ENCODE results near the gene PPP1R7. TPM values are rescaled to one million over a fixed set of nuclear protein-coding genes. Genes with fewer than 3 reads are reported as not detected.
A peak's percentile ranks its signal among the peaks of the same experiment; 100 is the strongest.

The PPP1R7 gene
- total RNA-seq, 1 donor from 2014 or later = 61.5 TPM

DNA sequence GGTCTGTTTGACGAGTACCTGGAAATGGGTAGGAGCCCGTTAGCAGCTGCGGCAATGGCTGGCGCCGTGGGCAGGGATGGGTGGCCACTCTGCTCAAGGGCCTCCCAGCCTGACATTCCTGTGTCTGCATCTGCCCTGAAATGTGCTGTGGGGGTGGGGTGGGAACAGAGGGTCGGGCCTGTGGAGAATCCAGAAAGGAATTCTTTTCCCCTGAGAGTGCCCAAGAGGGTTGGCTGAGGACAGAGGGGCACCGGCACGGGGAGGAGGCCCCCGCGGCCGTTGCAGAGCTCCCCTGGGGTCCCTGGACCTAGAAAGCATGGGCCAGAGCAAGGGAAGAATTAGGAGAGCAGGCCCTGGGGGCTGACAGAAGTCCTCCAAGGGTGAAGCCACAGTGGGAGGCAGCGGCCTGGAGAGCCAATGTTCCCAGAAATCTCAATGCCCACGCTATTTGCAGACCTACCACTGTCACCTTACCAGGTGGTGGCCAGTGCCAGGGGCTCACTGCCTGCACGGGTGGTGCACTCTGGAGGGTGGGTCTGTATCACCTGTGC, 66.0 kb downstream of the PPP1R7 start:
- DNase-seq = no peak
- H3K27me3 ChIP-seq (ENCODE audit: low read depth) = no peaks in the 10 kb centered on the region
- H3K4me3 ChIP-seq = no peak overlapping the region
- peaks cover 13% of the 10 kb centered on the region for H3K4me1 ChIP-seq
- H3K27ac ChIP-seq (replicated peaks) = no peak overlapping the region
- no peaks in the 10 kb centered on the region for H3K36me3 ChIP-seq
- H3K9me3 ChIP-seq (replicated peaks) = no peaks in the 10 kb centered on the region
- TF ChIP-seq, protein P1, sequence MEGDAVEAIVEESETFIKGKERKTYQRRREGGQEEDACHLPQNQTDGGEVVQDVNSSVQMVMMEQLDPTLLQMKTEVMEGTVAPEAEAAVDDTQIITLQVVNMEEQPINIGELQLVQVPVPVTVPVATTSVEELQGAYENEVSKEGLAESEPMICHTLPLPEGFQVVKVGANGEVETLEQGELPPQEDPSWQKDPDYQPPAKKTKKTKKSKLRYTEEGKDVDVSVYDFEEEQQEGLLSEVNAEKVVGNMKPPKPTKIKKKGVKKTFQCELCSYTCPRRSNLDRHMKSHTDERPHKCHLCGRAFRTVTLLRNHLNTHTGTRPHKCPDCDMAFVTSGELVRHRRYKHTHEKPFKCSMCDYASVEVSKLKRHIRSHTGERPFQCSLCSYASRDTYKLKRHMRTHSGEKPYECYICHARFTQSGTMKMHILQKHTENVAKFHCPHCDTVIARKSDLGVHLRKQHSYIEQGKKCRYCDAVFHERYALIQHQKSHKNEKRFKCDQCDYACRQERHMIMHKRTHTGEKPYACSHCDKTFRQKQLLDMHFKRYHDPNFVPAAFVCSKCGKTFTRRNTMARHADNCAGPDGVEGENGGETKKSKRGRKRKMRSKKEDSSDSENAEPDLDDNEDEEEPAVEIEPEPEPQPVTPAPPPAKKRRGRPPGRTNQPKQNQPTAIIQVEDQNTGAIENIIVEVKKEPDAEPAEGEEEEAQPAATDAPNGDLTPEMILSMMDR (IDR thresholded peaks at IDR 0.05; ENCODE audit: borderline replicate concordance) = no peak
- intact Hi-C loops (cut with micrococcal nuclease) = no loop called here

- DNase-seq = peak; percentile 75
- Histone ChIP-seq H3K36me3 (no peaks in the 10 kb centered on the region), H3K27me3 (ENCODE audit: low read depth) (no peaks in the 10 kb centered on the region), H3K4me1 (peaks cover 13% of the 10 kb centered on the region), H3K27ac (replicated peaks) (peak overlapping the region; percentile 85), H3K9me3 (replicated peaks) (no peaks in the 10 kb centered on the region), H3K4me3 (peak overlapping the region; percentile 62)
- intact Hi-C loops (cut with micrococcal nuclease) = no loop called here
- TF ChIP-seq, protein P1 (IDR thresholded peaks at IDR 0.05; ENCODE audit: borderline replicate concordance) = peak; percentile 24
Observed at GRCh38 chr2:241217320-241218031, 67.2 kb downstream of the PPP1R7 start.

DNA sequence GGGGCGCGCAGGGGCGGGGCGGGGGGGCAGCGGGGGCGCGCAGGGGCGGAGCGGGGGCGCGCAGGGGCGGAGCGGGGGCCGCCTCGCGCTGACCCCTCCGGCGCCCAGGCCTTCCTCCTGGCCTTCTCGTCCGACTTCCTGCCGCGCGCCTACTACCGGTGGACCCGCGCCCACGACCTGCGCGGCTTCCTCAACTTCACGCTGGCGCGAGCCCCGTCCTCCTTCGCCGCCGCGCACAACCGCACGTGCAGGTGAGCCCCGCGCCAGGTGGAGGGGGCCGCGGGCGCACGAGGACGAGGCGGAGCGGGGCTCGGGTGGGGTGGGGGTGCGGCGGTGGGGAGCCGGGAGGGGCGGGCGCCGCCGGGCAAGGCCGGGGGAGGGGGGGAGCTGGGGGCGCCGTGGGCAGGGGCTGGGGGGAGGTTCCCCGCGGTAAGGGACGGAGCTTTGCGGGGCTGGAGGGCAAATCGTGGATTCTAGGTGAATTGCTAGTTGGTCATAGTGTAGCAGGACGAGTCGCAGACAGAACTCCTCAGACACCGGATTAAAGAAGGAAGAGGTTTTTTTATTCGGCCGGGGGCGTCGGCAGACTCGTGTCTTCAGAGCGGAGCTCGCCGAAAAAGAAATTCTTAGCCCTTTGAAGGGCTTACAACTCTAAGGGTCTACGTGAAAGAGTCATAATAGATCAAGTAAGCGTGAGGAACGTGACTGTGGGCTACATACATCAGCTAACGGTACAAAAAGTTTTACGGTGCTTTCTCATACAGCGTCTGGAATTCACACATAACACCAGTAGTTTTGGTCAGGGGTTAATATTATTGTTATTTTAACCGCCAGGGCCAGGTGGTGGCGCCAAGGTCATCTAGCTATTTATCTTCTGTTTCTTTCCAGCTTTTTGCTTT, 68.1 kb downstream of the PPP1R7 start:
- H3K27ac ChIP-seq (replicated peaks) = peak overlapping the region; percentile 69
- TF ChIP-seq, protein P1 (IDR thresholded peaks at IDR 0.05; ENCODE audit: borderline replicate concordance) = peak; percentile 28
- no peaks in the 10 kb centered on the region for H3K9me3 ChIP-seq (replicated peaks)
- no peaks in the 10 kb centered on the region for H3K27me3 ChIP-seq (ENCODE audit: low read depth)
- H3K4me1 ChIP-seq = peaks cover 13% of the 10 kb centered on the region
- DNase-seq = peak; percentile 55
- H3K4me3 ChIP-seq = peak overlapping the region; percentile 76
- intact Hi-C loops (cut with micrococcal nuclease) = no loop called here
- H3K36me3 ChIP-seq = no peaks in the 10 kb centered on the region

DNA sequence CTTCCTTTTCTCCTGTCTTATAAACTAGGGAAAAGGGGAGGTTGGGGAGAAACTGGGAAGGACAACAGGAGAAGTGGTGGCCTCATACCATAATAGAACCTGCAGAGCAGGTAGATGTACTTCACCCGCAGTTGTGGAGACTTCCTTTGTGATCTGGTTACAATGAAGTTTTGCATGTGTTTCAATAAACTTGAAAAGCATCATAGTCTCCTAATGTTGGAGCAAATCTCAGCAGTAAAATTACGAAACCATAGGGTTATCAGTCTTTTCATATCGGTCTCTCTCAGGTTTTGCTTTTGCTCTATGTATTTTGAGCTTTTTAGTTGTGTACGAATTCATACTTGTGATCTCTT, 68.7 kb downstream of the PPP1R7 start:
- H3K36me3 ChIP-seq = no peaks in the 10 kb centered on the region
- no peaks in the 10 kb centered on the region for H3K27me3 ChIP-seq (ENCODE audit: low read depth)
- DNase-seq = no peak
- H3K9me3 ChIP-seq (replicated peaks) = no peaks in the 10 kb centered on the region
- peak overlapping the region; percentile 76 for H3K4me3 ChIP-seq
- H3K4me1 ChIP-seq = peaks cover 19% of the 10 kb centered on the region
- H3K27ac ChIP-seq (replicated peaks) = no peak overlapping the region
- TF ChIP-seq, protein P1 (IDR thresholded peaks at IDR 0.05; ENCODE audit: borderline replicate concordance) = no peak
- intact Hi-C loops (cut with micrococcal nuclease) = no loop called here

DNA sequence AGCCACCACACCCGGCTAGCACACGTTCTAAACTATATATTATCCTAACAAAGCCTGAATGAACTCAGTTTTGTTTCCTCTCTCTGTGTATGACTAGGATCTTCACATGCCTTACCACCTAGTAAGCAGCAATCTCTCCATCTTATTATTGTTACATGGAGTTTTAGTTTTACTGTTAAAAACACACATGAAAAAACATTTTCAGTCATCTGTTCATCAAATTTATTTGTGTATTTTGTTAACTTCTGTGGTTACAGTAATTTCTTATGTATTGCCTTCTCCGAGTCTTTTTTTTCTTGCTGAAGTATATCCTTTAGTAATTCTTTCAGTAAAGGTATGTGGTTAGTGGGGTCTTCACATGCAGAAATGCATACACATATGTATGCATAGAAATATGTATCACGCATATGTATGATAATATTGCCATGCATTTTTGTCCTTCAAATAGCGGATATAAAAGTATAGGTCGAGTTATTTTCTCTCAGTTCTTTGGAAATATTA, 69.6 kb downstream of the PPP1R7 start:
- no peak for DNase-seq
- intact Hi-C loops (cut with micrococcal nuclease) = no loop called here
- H3K9me3 ChIP-seq (replicated peaks) = no peaks in the 10 kb centered on the region
- peaks cover under 1% of the 10 kb centered on the region for H3K36me3 ChIP-seq
- no peak overlapping the region for H3K27ac ChIP-seq (replicated peaks)
- H3K4me1 ChIP-seq = peaks cover 28% of the 10 kb centered on the region
- no peaks in the 10 kb centered on the region for H3K27me3 ChIP-seq (ENCODE audit: low read depth)
- no peak overlapping the region for H3K4me3 ChIP-seq
- TF ChIP-seq, protein P1 (IDR thresholded peaks at IDR 0.05; ENCODE audit: borderline replicate concordance) = no peak
